GM12892 (cell line): ENCODE measurements around the gene SYNE2.
"Not testable (repeated sequence)": the region's sequence is repeated elsewhere in the genome, so short reads cannot be mapped to it uniquely, and the experiment has no call there.

ENCODE experiments used
- POLR2A ChIP-seq: IDR thresholded peaks from 2 replicates; pipeline ENCODE4 v1.6.1; 2011; ENCODE audit warnings: low read depth, low read length, control low read depth
- POLR2AphosphoS5 ChIP-seq: IDR thresholded peaks from 2 replicates; pipeline ENCODE4 v1.6.1; 2011; ENCODE audit warnings: low read depth, low read length, control low read depth

- TF ChIP-seq POLR2A, POLR2AphosphoS5: not testable (repeated sequence)
Observed at GRCh38 chr14:64210912-64211311, 358.1 kb downstream of the SYNE2 start.
